Loucy (cell line): ENCODE results near the gene DCUN1D2.

Experiments used
- CTCF ChIP-seq: fragments of 200-600 bp; sonication (generic); conservative IDR thresholded peaks from 2 replicates; pipeline ENCODE4 v1.5.1; 2014; ENCODE audit warnings: mild to moderate bottlenecking, antibody characterized with exemption, low read length
- EZH2phosphoT487 ChIP-seq: fragments of 200-600 bp; IDR thresholded peaks from 2 replicates; pipeline ENCODE4 v1.6.1; 2018; ENCODE audit warnings: antibody characterized with exemption, mild to moderate bottlenecking, moderate library complexity, borderline replicate concordance

DNA sequence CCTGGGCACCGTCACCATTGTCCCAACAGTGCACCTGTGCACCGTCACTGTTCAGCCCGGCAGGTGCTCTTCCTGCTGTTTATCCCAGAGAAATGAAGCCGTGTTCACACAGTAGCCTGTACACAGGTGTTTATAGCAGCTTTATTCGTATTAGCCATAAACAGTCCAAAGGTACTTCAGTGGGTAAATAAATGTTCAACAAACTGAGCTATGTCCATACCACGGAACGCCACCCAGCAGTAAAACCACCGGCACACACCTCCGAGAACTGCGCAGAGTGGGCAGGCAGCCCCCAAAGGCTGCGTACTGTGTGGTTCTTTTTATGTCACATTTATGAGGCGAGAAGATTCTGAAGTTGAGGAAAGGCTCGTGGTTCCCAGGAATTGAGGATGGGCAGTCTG is 44.9 kb upstream of the DCUN1D2 start:
- TF ChIP-seq CTCF (no peak), EZH2phosphoT487 (no peak)
